BLaER1 treated with 17β-estradiol and CSF1 and Interleukin-3, amounts not matched to agents 10 nM and 100 nM (cell line): ENCODE results near the gene VILL.
A peak's percentile ranks its signal among the peaks of the same experiment; 100 is the strongest.

Source experiments
- H3K27ac ChIP-seq, 11 experiments: shearing (Covaris generic); formaldehyde crosslinking; 2 replicates each; pipeline ENCODE4 v1.8.1; 2022
- H3K27me3 ChIP-seq, 11 experiments: shearing (Covaris generic); formaldehyde crosslinking; 2 replicates each; pipeline ENCODE4 v1.8.1; 2022
- H3K36me3 ChIP-seq, 11 experiments: shearing (Covaris generic); formaldehyde crosslinking; 2 replicates each; pipeline ENCODE4 v1.8.1; 2022
- H3K4me1 ChIP-seq, 10 experiments: shearing (Covaris generic); formaldehyde crosslinking; 2 replicates each; pipeline ENCODE4 v1.8.1; 2022
- H3K4me2 ChIP-seq, 11 experiments: shearing (Covaris generic); formaldehyde crosslinking; 2 replicates each; pipeline ENCODE4 v1.8.1; 2022
- H3K4me3 ChIP-seq, 10 experiments: shearing (Covaris generic); formaldehyde crosslinking; 2 replicates each; pipeline ENCODE4 v1.8.1; 2022
- H3K9ac ChIP-seq, 11 experiments: shearing (Covaris generic); formaldehyde crosslinking; 2 replicates each; pipeline ENCODE4 v1.8.1; 2022
- H3K9me3 ChIP-seq, 11 experiments: shearing (Covaris generic); formaldehyde crosslinking; replicated peaks in 1 of 11; 2 replicates each; pipeline ENCODE4 v1.8.1; 2022
- H4K20me1 ChIP-seq, 11 experiments: shearing (Covaris generic); formaldehyde crosslinking; 2 replicates each; pipeline ENCODE4 v1.8.1; 2022
- Cebpa-rat ChIP-seq, 11 experiments: shearing (Covaris generic); IDR thresholded peaks; 2 replicates each; pipeline ENCODE4 v1.8.1; 2022

The VILL gene

DNA sequence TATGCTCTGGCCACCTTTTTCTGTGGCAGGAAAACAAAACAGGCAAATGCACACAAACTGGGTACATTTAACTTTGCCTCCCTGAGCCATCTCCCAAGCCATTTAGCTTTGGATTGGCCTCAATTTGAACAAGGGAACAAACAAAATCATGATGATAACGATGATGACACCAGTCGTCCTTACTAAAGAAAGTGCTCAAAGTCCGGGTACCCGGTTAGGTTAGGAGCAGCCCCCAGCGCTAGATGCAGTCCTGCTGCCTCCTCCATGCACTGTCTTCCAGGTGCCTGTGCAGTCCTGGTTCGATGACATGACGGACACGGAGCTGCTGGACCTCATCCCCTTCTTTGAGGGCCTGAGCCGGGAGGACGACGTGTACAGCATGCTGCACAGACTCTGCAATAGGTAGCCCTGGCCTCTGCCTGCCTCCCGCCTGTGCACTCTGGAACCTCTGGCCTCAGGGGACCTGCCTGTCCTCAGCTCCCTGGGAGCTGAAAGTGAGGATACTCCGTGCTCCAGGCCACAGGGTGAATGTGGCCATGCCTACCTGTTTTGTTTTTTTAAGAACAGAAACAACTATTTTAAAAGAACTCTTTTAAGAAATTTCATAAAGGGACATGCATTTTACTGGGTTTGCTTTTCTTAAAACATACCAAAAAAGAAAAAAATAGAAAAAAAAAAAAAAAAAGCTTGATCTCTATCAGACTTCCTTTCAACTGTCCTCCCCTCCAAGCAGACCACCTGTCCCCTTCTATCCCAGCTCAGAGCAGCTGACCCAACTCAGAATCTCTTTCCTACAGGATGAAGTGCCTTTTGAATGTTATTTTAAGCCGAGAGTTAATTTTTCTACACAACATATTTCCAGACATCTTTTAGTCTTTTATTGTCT lies 9.9 kb upstream of the VILL start:
- Histone ChIP-seq H4K20me1 (no peaks in the 10 kb centered on the region), H3K4me3 (no peak overlapping the region), H3K27me3 (no peaks in the 10 kb centered on the region), H3K36me3 (peaks cover 0 to 18% (median 7%) of the 10 kb centered on the region in 11 experiments; a peak in 12 of 22 replicates), H3K27ac (peak overlapping the region in 3 of 11 experiments; percentile 46 to 49 (median 49); a peak in 7 of 22 replicates), H3K9ac (0 out of 22 replicates have a peak overlapping the region, but pooled peaks of 3 of the 11 experiments have one; percentile 0 to 23 (median 1)), H3K4me2 (peak overlapping the region in 10 of 11 experiments; percentile 3 to 57 (median 32); a peak in 12 of 22 replicates), H3K9me3 (no peaks in the 10 kb centered on the region), H3K4me1 (peaks cover 32 to 60% (median 51%) of the 10 kb centered on the region in 10 experiments)
- no peak for TF ChIP-seq Cebpa-rat (IDR thresholded peaks at IDR 0.05)

GRCh38 chr3:37981348-37981664 lies 9.3 kb upstream of the VILL start:
- no peak for TF ChIP-seq Cebpa-rat (IDR thresholded peaks at IDR 0.05)
- Histone ChIP-seq H3K4me2 (peak overlapping the region in 3 of 11 experiments; percentile 3 to 10 (median 7); a peak in 2 of 22 replicates), H3K27me3 (no peaks in the 10 kb centered on the region), H3K9ac (no peak overlapping the region), H3K4me1 (peaks cover 32 to 66% (median 57%) of the 10 kb centered on the region in 10 experiments), H3K4me3 (no peak overlapping the region), H3K36me3 (peaks cover 0 to 12% (median 5%) of the 10 kb centered on the region in 11 experiments; a peak in 8 of 22 replicates), H3K27ac (no peak overlapping the region), H4K20me1 (no peaks in the 10 kb centered on the region), H3K9me3 (no peaks in the 10 kb centered on the region)

DNA sequence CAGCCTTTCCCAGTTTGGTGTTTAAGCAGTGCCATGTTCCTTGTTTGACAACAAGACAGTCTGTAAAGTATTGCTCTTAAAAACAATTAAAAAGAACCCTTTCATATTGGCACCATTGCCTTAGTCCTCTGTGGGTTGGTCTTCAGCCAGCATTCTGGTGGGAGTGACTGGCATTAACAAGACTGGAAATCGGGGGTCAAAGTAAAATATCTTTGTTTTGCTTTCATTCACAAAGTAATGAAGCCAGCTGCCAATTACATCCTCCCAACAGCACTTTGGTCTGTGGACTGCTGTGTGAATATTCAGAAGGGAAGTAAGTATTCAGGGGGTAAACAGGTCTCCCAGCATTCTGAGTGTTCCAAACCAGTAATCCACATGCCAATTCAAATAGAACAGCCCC lies 8.3 kb upstream of the VILL start:
- H3K36me3 ChIP-seq, result peaks cover 0 to 7% (median 0%) of the 10 kb centered on the region in 11 experiments; a peak in 2 of 22 replicates

DNA sequence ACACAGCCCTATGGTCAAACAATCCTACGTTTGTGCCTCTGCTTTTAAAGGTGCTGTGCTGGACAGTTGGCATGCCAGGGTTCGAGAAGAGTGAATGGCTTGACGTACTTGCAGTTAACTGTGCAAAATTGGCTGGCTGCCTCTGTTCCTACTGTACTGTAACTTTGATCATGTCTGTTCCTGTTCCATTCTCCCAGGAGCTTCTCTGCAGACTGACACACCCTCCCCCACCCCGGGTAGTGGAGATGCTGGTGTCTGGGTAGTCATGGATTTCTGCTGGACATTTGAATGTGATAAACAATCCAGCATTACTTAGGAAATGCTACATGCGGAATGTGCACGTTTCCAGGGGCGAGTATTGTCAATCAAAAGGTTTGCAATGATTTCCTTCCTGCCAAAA lies 6.5 kb upstream of the VILL start:
- Histone ChIP-seq H3K4me3 (no peak overlapping the region), H3K4me2 (peak overlapping the region; percentile 52 to 91 (median 77)), H3K9ac (peak overlapping the region in 5 of 11 experiments; percentile 7 to 36 (median 27); a peak in 7 of 22 replicates), H3K27ac (peak overlapping the region in 7 of 11 experiments; percentile 11 to 63 (median 38); a peak in 11 of 22 replicates), H3K4me1 (peaks cover 40 to 92% (median 81%) of the 10 kb centered on the region in 10 experiments), H4K20me1 (no peaks in the 10 kb centered on the region), H3K36me3 (peaks cover 0 to 7% (median 0%) of the 10 kb centered on the region in 11 experiments; a peak in 2 of 22 replicates), H3K9me3 (no peaks in the 10 kb centered on the region), H3K27me3 (no peaks in the 10 kb centered on the region)
- TF ChIP-seq Cebpa-rat (IDR thresholded peaks at IDR 0.05), result no peak

More for the DNA sequence above, 8.3 kb upstream of the VILL start:
- Histone ChIP-seq H3K4me3 (no peak overlapping the region), H3K9me3 (no peaks in the 10 kb centered on the region), H3K27ac (peak overlapping the region in 1 of 11 experiments; percentile 15; a peak in 1 of 22 replicates), H3K9ac (no peak overlapping the region), H3K4me1 (peaks cover 36 to 76% (median 66%) of the 10 kb centered on the region in 10 experiments), H3K27me3 (no peaks in the 10 kb centered on the region), H4K20me1 (no peaks in the 10 kb centered on the region), H3K4me2 (peak overlapping the region in 9 of 11 experiments; percentile 6 to 91 (median 58); a peak in 10 of 22 replicates)
- TF ChIP-seq Cebpa-rat (IDR thresholded peaks at IDR 0.05), result no peak

DNA sequence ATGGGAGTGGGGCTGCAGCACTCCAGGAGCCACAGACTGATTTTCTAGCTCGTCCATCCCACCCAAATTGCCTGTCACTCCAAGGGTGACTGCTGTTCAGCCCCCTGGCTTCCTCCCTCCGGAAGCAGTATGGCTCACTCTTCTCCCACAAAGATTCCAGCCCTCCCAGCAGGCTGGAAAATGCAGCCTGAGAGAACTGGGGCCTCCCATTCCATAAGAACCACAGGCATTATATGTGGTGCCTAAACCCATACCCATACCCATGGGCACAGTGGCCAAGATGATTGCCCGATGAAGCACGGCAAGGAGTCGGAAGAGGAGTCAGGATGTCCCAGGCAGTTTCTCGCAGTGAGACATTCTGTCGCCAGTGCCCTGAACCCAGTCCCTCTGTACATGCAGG lies 6.0 kb upstream of the VILL start:
- no peak for TF ChIP-seq Cebpa-rat (IDR thresholded peaks at IDR 0.05)

DNA sequence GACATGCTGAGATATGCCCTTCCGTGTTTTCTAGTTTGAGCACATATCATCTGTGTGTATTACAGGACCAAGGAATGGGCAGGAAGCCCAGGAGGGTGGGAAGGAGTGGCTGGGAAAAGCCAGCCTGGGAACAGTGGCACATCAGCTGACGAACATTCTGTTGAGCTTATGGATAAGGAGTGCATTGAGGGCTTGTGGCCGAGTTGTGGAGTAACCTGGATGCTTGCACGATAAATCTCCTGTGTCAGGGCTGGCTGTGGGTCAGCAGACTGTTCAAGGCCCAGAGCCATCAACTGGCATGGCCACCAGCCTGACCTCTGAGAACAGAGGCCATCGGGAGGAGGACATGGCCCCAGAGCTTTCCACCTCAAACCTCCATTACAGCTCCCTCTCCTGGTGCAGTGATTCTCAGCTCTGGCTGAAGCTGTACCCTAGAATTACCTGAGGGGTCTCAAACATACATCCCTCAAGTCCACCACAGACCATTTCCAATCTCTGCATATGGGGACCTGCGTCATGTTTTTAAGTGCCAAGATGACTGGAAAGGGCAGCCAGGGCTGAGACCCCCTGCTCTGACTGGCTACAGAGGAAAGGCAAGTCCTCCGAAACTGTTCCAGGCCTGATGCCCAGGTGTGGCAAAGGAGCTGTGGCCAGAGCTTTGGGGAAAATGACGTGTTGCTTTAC lies 4.8 kb upstream of the VILL start:
- H3K4me3 ChIP-seq, result no peak overlapping the region
- no peaks in the 10 kb centered on the region for H3K9me3 ChIP-seq
- H3K27me3 ChIP-seq, result no peaks in the 10 kb centered on the region
- peak overlapping the region in 7 of 11 experiments; percentile 4 to 91 (median 79); a peak in 10 of 22 replicates for H3K4me2 ChIP-seq
- no peaks in the 10 kb centered on the region for H4K20me1 ChIP-seq
- TF ChIP-seq Cebpa-rat (IDR thresholded peaks at IDR 0.05), result no peak
- peak overlapping the region in 2 of 11 experiments; percentile 15 to 62; a peak in 3 of 22 replicates for H3K27ac ChIP-seq
- no peak overlapping the region for H3K9ac ChIP-seq
- peaks cover 0 to 7% (median 0%) of the 10 kb centered on the region in 11 experiments; a peak in 2 of 22 replicates for H3K36me3 ChIP-seq
- H3K4me1 ChIP-seq, result peaks cover 23 to 80% (median 71%) of the 10 kb centered on the region in 10 experiments

More for the DNA sequence above, 6.0 kb upstream of the VILL start:
- no peaks in the 10 kb centered on the region for H3K9me3 ChIP-seq
- H3K27me3 ChIP-seq, result no peaks in the 10 kb centered on the region
- peak overlapping the region; percentile 52 to 91 (median 77) for H3K4me2 ChIP-seq
- H3K4me1 ChIP-seq, result peaks cover 35 to 92% (median 80%) of the 10 kb centered on the region in 10 experiments
- peaks cover 0 to 7% (median 0%) of the 10 kb centered on the region in 11 experiments; a peak in 2 of 22 replicates for H3K36me3 ChIP-seq
- no peaks in the 10 kb centered on the region for H4K20me1 ChIP-seq
- peak overlapping the region in 7 of 11 experiments; percentile 11 to 63 (median 38); a peak in 10 of 22 replicates for H3K27ac ChIP-seq
- H3K4me3 ChIP-seq, result no peak overlapping the region
- peak overlapping the region in 4 of 11 experiments; percentile 7 to 36 (median 28); a peak in 7 of 22 replicates for H3K9ac ChIP-seq

DNA sequence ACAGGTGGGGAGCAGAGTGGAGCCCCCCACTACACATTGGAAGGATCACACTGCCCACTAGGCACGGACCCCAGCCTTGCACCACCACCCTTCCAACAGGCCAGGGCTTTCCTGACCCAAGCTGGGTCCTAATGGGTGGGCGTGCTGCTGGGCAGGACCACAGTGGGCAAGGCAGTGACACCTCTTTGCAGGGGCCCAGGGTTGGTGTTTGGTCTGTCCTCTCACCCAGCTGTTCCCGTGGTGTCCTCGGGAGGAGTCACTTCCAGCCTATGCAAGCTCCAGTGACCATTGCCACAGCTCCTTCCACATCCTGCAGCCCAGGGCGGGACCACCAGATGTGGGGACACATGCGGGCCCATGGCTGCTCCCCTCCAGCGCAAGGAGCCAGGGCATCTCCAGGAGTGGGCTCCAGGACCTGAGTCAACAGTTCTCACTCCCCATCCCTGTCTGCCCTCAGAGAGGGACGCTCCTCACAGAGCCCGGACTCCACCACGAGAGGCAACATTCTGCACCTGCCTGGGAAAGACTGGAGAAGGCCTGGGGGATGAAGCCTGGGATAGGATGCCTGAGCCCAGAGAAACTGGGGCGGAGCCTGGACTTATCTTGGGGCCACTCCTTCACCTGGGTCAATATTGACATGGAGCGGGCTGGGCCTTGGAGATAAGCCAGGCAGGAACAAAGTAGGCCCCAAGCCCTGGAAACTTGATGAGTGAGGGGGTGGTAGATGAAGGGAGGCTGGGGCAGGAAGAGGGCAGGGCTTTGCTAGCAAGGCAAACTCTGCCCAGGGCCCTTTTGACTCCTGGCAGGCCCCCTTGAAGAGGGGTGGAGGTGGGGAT lies 3.9 kb upstream of the VILL start:
- no peak overlapping the region for H3K9ac ChIP-seq
- H4K20me1 ChIP-seq, result no peaks in the 10 kb centered on the region
- peaks cover 22 to 72% (median 64%) of the 10 kb centered on the region in 10 experiments for H3K4me1 ChIP-seq
- H3K27me3 ChIP-seq, result no peaks in the 10 kb centered on the region
- H3K9me3 ChIP-seq, result no peaks in the 10 kb centered on the region
- peak overlapping the region in 2 of 11 experiments; percentile 11 to 15; a peak in 2 of 22 replicates for H3K27ac ChIP-seq
- peak overlapping the region in 7 of 11 experiments; percentile 1 to 31 (median 21); a peak in 8 of 22 replicates for H3K4me2 ChIP-seq
- TF ChIP-seq Cebpa-rat (IDR thresholded peaks at IDR 0.05), result no peak
- no peak overlapping the region for H3K4me3 ChIP-seq
- peaks cover 0 to 5% (median 0%) of the 10 kb centered on the region in 11 experiments; a peak in 1 of 22 replicates for H3K36me3 ChIP-seq

- H3K9me3 ChIP-seq, result no peaks in the 10 kb centered on the region
- peak overlapping the region in 4 of 11 experiments; percentile 14 to 51 (median 44); a peak in 5 of 22 replicates for H3K4me2 ChIP-seq
- no peak for TF ChIP-seq Cebpa-rat (IDR thresholded peaks at IDR 0.05)
- peak overlapping the region in 2 of 11 experiments; percentile 9 to 16; a peak in 1 of 22 replicates for H3K27ac ChIP-seq
- no peak overlapping the region for H3K9ac ChIP-seq
- H3K4me1 ChIP-seq, result peaks cover 22 to 66% (median 58%) of the 10 kb centered on the region in 10 experiments
- no peak overlapping the region for H3K4me3 ChIP-seq
- H4K20me1 ChIP-seq, result no peaks in the 10 kb centered on the region
- H3K27me3 ChIP-seq, result no peaks in the 10 kb centered on the region
- no peaks in the 10 kb centered on the region for H3K36me3 ChIP-seq
These were observed 3.3 kb upstream of the VILL start for GRCh38 chr3:37987315-37987697.
